ENCODE data around the gene MAD2L1.

DNA sequence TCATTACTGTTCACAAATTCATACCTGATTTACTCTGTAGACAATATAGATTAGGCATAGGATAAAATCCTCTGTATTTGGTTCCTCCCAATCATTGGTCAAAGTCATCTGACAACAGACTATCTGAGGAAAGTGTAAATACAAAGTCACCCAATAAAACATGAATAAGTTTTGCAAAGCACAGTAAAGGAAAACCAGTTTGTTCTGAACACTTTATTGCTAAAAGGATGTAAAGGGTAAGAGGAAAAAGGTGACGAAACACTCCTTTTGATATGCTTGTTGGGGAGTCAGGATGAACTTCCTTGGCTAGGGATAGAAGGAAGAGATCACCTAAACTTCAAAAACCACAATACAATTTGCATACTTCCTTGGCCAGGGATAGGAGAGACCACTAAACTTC is 10.9 kb downstream of the MAD2L1 start:
- no peak for TF ChIP-seq POLR2AphosphoS5 (IDR thresholded peaks at IDR 0.05; ENCODE audit: low read depth, low read length)
- TF ChIP-seq, protein P1, sequence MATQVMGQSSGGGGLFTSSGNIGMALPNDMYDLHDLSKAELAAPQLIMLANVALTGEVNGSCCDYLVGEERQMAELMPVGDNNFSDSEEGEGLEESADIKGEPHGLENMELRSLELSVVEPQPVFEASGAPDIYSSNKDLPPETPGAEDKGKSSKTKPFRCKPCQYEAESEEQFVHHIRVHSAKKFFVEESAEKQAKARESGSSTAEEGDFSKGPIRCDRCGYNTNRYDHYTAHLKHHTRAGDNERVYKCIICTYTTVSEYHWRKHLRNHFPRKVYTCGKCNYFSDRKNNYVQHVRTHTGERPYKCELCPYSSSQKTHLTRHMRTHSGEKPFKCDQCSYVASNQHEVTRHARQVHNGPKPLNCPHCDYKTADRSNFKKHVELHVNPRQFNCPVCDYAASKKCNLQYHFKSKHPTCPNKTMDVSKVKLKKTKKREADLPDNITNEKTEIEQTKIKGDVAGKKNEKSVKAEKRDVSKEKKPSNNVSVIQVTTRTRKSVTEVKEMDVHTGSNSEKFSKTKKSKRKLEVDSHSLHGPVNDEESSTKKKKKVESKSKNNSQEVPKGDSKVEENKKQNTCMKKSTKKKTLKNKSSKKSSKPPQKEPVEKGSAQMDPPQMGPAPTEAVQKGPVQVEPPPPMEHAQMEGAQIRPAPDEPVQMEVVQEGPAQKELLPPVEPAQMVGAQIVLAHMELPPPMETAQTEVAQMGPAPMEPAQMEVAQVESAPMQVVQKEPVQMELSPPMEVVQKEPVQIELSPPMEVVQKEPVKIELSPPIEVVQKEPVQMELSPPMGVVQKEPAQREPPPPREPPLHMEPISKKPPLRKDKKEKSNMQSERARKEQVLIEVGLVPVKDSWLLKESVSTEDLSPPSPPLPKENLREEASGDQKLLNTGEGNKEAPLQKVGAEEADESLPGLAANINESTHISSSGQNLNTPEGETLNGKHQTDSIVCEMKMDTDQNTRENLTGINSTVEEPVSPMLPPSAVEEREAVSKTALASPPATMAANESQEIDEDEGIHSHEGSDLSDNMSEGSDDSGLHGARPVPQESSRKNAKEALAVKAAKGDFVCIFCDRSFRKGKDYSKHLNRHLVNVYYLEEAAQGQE (IDR thresholded peaks at IDR 0.05; ENCODE audit: insufficient read depth in 1 of 2, low read depth in 2 of 2, low read length in 2 of 2): no peak
- no peak for TF ChIP-seq FOXP2 (optimal IDR thresholded peaks at IDR 0.05; ENCODE audit: borderline replicate concordance, extremely low read depth, extremely low read length, insufficient read depth)
- no peak for TF ChIP-seq TAF1 (IDR thresholded peaks at IDR 0.05; ENCODE audit: borderline replicate concordance, insufficient read depth, low read length)
- TF ChIP-seq SIN3A (IDR thresholded peaks at IDR 0.05; ENCODE audit: borderline replicate concordance, insufficient read depth, low read length): no peak
